HG03378 (cell line): ENCODE measurements around the gene ACVR1.
"Not testable (repeated sequence)": the region's sequence is repeated elsewhere in the genome, so short reads cannot be mapped to it uniquely, and the experiment has no call there.

ENCODE experiments used
- ATAC-seq: cut with Tn5 transposase; IDR thresholded peaks from one replicate; pipeline ENCODE4 v1.9.1; 2021; ENCODE audit warnings: mild to moderate bottlenecking, moderate library complexity; ENCODE audit not compliant: unreplicated experiment

The ACVR1 gene

GRCh38 chr2:157769856-157770255 lies 106.3 kb downstream of the ACVR1 start:
- no peak for ATAC-seq

GRCh38 chr2:157764386-157764785 lies 111.7 kb downstream of the ACVR1 start:
- no peak for ATAC-seq

GRCh38 chr2:157761520-157761919 lies 114.6 kb downstream of the ACVR1 start:
- no peak for ATAC-seq

DNA sequence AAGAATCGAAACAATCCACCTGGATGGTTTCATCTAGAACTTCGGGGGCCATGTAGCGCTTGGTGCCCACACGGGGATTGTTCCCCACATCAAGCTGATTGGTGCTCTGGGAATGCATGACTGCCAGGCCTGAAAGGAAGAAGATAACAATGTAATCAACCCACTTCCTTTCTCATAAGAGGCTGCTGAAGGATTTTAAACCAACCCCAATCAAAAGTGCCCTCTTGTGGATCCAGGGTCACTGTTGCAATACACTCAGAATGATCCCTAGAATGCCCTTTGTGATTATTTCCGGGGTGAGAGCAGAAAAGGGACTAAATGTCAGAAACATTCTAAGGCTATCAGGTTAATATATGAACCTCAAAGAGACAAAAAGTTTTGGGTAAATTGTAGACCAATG lies 115.2 kb downstream of the ACVR1 start:
- no peak for ATAC-seq

DNA sequence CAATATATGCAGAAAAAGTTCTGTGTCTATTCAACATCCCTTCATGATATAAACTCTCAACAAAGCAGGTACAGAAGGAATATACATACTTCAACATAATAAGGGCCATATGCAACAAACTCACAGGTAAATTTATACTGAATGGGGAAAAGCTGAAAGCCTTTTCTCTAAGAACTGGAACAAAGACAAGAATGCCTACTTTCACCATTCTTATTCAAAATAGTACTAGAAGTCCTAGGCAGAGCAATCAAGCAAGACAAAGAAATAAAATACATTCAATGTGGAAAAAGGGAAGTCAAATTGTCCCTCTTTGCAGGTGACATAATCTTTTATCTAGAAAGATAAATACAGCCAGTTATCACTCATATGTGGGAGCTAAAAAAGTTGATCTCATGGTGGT lies 116.3 kb downstream of the ACVR1 start:
- no peak for ATAC-seq

DNA sequence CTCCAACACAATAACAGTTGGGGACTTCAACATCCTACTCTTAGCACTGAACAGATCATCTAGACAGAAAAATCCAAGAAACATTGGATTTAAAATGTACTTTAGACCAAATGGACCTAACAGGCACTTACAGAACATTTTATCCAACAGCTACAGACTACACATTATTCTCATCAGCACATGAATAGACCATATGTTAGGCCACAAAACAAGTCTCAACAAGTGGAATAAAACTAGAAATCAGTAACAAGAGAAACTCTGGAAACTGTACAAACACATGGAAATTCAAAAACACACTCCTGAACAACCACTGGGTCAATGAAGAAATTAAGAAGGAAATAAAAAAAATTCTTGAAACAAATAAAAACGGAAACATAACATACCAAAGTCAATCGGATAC lies 117.5 kb downstream of the ACVR1 start:
- no peak for ATAC-seq

- ATAC-seq: no peak
Measured at GRCh38 chr2:157757500-157757899, 118.6 kb downstream of the ACVR1 start.

GRCh38 chr2:157756447-157756846 lies 119.7 kb downstream of the ACVR1 start:
- not testable (repeated sequence) for ATAC-seq

DNA sequence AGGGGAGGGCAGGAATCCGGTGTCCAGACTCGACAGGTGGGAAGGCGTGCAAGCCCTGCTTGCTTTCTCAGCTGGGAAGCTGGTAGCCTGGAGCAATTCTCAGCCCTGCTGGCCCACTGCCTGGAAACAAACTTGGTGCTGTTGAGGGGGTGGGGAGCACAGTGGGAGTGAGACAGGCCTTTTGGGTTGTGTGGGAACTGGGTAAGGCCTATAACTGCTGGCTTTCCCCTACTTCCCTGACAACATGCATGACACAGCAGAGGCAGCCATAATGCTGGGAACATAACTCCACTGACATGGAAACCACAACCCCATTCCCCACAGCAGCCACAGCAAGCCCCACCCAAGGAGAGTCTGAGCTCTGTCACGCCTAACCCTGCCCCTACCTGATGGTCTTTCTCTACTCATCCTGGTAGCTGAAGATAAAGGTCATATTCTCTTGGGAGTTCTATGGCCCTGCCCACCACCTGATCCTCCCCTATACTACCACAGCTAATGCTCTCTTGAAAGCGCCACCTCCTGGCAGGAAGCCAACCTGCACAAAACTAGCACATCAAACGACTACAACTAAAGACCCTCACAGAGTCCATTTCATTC lies 124.6 kb downstream of the ACVR1 start:
- peak; percentile 73 for ATAC-seq

GRCh38 chr2:157749684-157750083 lies 126.4 kb downstream of the ACVR1 start:
- ATAC-seq: no peak

DNA sequence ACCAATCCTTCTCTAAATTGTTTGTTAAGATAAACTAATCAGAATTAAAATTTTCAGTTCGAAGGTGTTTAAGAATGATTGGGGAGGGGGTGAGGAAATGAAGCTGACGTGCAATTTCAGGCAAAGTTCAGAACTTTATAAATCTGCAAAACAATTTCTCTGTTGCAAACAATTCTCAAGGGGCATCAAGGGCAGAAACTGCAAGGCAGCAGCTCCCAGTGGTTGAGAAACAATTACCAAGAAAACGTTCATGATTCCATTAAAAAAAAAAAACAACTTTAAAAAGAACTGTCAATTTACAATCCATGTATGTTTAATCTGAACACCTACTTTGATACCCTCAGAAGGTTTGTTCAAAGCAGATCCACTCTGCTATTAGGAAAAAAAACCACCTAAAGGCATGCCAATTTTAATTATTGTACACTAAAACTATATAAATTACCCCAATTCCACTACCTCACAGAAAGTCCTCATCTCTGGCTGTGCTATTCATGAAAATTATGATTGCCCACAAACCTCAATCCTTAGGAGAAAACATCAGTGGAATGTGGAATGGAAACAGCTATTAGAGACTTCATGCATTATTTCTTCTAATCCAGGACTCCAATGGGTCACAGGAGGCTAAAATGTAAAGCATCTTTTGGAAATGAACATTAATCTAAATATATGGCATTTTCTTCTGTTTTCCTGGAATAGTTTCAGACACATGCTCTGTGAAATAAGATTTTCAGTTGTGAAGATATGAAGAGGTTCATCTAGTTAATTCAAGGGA lies 127.6 kb downstream of the ACVR1 start:
- no peak for ATAC-seq

DNA sequence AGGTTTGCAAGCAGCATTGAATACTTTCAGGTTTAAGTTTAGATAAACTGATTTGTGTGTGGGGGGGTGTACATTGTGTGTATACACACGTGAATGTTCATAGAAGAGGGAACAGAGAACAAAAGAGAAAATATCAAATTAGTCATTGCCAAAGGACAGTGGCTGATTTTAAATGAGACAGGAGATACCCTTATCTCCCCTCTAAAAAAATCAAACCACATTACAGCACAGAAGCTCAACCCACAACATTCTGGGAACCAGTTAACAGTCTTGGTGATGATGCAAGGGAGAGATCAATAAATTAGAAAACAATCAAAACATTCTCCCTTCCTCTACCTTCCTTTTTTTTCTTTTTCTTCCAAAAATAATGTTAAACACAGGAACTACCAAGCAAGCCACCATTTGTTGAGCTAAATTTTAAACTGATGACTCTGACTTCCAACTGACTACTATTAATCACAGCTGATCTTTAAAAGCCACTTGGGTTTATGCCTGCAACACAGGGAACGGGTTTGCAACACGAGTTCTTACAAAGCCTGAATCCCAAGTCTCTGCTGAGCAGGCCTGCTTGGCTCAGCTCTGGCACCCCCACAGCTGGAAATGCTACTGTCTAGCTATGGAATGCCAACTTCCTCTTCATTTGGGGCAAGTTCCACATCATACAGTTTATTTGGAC lies 128.3 kb downstream of the ACVR1 start:
- peak; percentile 49 for ATAC-seq

- no peak for ATAC-seq
Measured at GRCh38 chr2:157747280-157747679, 128.8 kb downstream of the ACVR1 start.

DNA sequence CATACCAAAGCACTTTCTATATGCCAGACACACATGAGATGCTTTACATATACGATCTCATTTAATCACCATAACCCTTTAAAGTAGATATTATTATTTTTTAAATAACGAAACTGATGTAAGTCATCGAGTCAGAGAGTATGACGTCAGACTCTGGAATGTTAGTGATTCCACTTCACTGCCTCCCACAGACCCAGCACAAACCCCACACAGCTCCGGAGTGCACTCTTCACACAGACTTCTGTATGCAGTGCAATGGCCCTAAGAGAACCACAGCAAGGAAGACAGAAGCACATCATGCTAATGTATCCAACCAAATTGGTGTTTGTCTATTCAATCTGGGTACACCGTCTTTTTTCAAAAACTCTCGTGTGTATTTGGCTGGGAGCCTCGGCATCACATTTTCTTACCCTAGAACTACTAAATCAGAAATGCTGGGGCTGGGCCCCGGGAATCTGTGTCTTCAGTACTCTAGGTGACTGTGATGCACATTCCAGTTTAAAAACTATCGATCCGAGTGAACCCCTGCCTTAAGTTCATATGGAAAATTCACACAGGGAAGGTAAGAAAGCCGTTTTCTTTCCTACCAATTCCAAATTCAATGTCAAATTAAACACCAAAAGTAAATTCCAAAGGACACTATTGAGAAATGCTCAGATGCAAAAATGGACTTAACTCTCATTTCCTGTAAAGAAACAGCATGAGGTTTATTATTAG lies 129.7 kb downstream of the ACVR1 start:
- ATAC-seq: no peak

DNA sequence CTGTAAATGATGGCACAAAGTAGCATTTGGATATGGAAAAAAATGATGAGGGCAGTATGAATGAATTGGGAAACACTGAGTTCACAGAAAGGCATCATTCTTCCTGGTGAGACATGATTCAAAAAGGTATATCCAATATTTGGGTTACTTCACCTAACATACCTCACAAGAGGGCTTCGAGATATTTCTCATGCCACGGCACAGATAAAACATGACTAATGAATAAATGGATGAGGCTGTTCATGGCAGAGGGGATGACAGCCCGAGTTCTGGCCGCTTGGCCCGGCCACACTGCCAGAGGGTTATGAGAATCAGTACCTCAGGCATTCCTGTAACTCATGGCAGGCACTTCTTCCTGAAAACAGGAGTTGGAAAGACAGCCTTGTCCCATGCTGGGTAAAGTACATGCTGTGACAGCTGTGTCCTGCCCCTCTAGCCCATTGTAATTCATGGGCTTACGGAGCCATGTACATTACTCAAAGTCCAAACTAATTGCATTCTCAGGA lies 131.5 kb downstream of the ACVR1 start:
- no peak for ATAC-seq

GRCh38 chr2:157743051-157743450 lies 133.1 kb downstream of the ACVR1 start:
- peak; percentile 81 for ATAC-seq

DNA sequence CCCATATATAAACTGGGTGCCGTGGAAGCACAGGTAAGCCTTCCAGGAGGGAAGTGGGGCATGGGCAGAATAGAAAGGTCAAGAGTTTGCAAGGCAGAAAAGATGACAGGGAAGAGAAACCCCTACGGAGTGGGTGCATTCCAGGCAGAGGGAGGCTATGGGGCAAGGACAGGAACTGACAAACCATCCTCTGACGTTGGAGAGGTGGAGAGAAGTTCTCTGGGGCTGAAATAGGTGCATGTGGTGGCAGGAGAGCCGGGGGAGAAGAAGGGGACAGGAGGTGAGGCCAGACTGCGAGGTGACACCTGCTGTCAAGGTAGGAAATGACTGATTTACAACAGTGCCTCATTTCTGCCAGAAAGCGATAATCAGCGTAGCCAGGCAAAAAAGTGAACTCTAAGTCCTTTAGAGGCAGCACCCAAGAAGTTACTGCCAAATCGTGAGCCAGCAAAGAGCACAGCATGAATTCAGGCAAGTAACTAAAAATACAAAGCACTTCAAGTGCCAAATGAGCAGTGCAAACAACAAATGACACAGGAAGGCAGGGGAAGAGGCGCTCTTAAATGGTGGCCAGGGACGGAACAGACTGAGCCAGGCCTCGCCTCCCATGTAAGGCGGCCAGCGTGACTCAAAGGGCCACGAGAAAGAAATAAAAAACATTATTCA lies 134.2 kb downstream of the ACVR1 start:
- ATAC-seq: no peak

DNA sequence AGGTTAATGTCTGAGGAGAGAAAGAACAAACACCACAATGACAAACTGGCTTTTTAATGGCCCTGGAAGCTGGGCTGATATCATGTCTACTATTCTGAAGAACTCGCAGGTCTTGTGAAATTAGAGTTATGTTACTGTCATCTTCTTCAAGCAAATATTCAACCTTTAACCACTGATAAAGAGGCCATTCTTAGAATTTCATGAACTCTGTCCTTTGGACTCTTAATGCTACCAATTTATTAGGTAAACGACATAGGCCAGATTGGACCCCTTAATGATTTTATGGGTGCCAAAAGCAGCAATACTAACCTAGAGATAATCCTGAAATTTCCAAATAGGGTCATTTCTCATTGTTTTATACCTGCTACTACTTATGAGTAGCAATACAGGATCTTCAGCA lies 138.5 kb downstream of the ACVR1 start:
- no peak for ATAC-seq

- ATAC-seq: peak; percentile 75
Measured at GRCh38 chr2:157735532-157735931, 140.6 kb downstream of the ACVR1 start.

- no peak for ATAC-seq
Measured at GRCh38 chr2:157733263-157733662, 142.9 kb downstream of the ACVR1 start.

DNA sequence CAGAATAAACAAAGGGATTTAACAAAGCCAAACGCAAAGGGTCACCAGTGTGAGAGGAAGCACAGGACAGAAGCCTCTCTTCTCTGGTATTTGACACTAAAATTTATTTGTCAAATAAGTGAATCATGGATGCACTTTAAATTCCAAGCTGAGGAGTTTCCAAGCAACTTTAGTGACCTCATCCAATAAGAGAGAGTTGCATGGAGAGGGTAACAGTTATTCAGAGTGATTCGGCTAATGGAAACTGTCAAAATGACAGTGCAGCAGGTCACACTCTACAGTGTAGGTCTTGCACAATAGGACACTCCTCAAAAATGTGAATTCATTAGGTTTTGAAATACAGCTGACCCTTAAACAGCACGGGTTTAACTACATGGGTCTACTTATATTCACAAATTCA lies 143.5 kb downstream of the ACVR1 start:
- ATAC-seq: no peak
